Measurements from ENCODE around the gene C5orf47.

C5orf47 gene

GRCh38 chr5:174022384-174023095 lies 33.6 kb downstream of the C5orf47 start:
- Histone ChIP-seq H3K4me2 (ENCODE audit: low read depth, low read length) (no peak overlapping the region), H3K4me3 (ENCODE audit: low read length) (no peak overlapping the region), H3K79me2 (ENCODE audit: low read length) (no peaks in the 10 kb centered on the region), H3K9ac (ENCODE audit: low read length) (no peak overlapping the region), H3K36me3 (replicated peaks; ENCODE audit: insufficient read depth, low read length) (no peaks in the 10 kb centered on the region), H4K20me1 (ENCODE audit: insufficient read depth, low read length) (no peaks in the 10 kb centered on the region), H3K9me3 (replicated peaks; ENCODE audit: insufficient read depth, low read length) (no peaks in the 10 kb centered on the region), H3K27ac (ENCODE audit: low read length) (no peak overlapping the region), H3K4me1 (ENCODE audit: low read length) (no peaks in the 10 kb centered on the region), H3K27me3 (replicated peaks; ENCODE audit: insufficient read depth, low read length) (no peaks in the 10 kb centered on the region), H3F3A (ENCODE audit: insufficient read depth, low read length) (no peaks in the 10 kb centered on the region), H3K9me2 (replicated peaks; ENCODE audit: insufficient read depth, low read length) (no peaks in the 10 kb centered on the region), H2AFZ (ENCODE audit: low read length) (no peak overlapping the region)
- TF ChIP-seq EZH2 (optimal IDR thresholded peaks at IDR 0.05; ENCODE audit: low read depth, low read length), result no peak
- no peak for TF ChIP-seq CTCF (IDR thresholded peaks at IDR 0.05; ENCODE audit: low read length)
- no peak for TF ChIP-seq EZH2phosphoT487 (IDR thresholded peaks at IDR 0.05; ENCODE audit: low read length)
- DNase-seq, result no peak

- DNase-seq, result no peak
- no peaks in the 10 kb centered on the region for H3K9me2 ChIP-seq (replicated peaks; ENCODE audit: insufficient read depth, low read length)
- no peaks in the 10 kb centered on the region for H3K4me1 ChIP-seq (ENCODE audit: low read length)
- no peak overlapping the region for H2AFZ ChIP-seq (ENCODE audit: low read length)
- no peak overlapping the region for H3K4me2 ChIP-seq (ENCODE audit: low read depth, low read length)
- no peaks in the 10 kb centered on the region for H4K20me1 ChIP-seq (ENCODE audit: insufficient read depth, low read length)
- no peaks in the 10 kb centered on the region for H3K79me2 ChIP-seq (ENCODE audit: low read length)
- no peak overlapping the region for H3K4me3 ChIP-seq (ENCODE audit: low read length)
- H3K36me3 ChIP-seq (replicated peaks; ENCODE audit: insufficient read depth, low read length), result no peaks in the 10 kb centered on the region
- TF ChIP-seq EZH2phosphoT487 (IDR thresholded peaks at IDR 0.05; ENCODE audit: low read length) (no peak), EZH2 (optimal IDR thresholded peaks at IDR 0.05; ENCODE audit: low read depth, low read length) (no peak), CTCF (IDR thresholded peaks at IDR 0.05; ENCODE audit: low read length) (no peak)
- H3K9me3 ChIP-seq (replicated peaks; ENCODE audit: insufficient read depth, low read length), result no peaks in the 10 kb centered on the region
- no peaks in the 10 kb centered on the region for H3F3A ChIP-seq (ENCODE audit: insufficient read depth, low read length)
- no peak overlapping the region for H3K27ac ChIP-seq (ENCODE audit: low read length)
- H3K9ac ChIP-seq (ENCODE audit: low read length), result no peak overlapping the region
- no peaks in the 10 kb centered on the region for H3K27me3 ChIP-seq (replicated peaks; ENCODE audit: insufficient read depth, low read length)
These were observed 41.3 kb downstream of the C5orf47 start for GRCh38 chr5:174030286-174030685.

- Histone ChIP-seq H3K4me1 (ENCODE audit: low read length) (no peaks in the 10 kb centered on the region), H3K79me2 (ENCODE audit: low read length) (no peaks in the 10 kb centered on the region), H3K9me3 (replicated peaks; ENCODE audit: insufficient read depth, low read length) (no peaks in the 10 kb centered on the region), H3K27ac (ENCODE audit: low read length) (no peak overlapping the region), H3K36me3 (replicated peaks; ENCODE audit: insufficient read depth, low read length) (no peaks in the 10 kb centered on the region), H3K9ac (ENCODE audit: low read length) (no peak overlapping the region), H3K4me2 (ENCODE audit: low read depth, low read length) (no peak overlapping the region), H2AFZ (ENCODE audit: low read length) (no peak overlapping the region), H3F3A (ENCODE audit: insufficient read depth, low read length) (no peaks in the 10 kb centered on the region), H3K4me3 (ENCODE audit: low read length) (no peak overlapping the region), H3K27me3 (replicated peaks; ENCODE audit: insufficient read depth, low read length) (no peaks in the 10 kb centered on the region), H4K20me1 (ENCODE audit: insufficient read depth, low read length) (no peaks in the 10 kb centered on the region), H3K9me2 (replicated peaks; ENCODE audit: insufficient read depth, low read length) (no peaks in the 10 kb centered on the region)
- TF ChIP-seq EZH2 (optimal IDR thresholded peaks at IDR 0.05; ENCODE audit: low read depth, low read length), result no peak
- no peak for TF ChIP-seq EZH2phosphoT487 (IDR thresholded peaks at IDR 0.05; ENCODE audit: low read length)
- TF ChIP-seq CTCF (IDR thresholded peaks at IDR 0.05; ENCODE audit: low read length), result no peak
- DNase-seq, result no peak
These were observed 55.7 kb downstream of the C5orf47 start for GRCh38 chr5:174044466-174045254.
